ENCODE results near the gene CARS2.

- TF ChIP-seq CTCF (IDR thresholded peaks at IDR 0.05) (no peak), POLR2AphosphoS5 (IDR thresholded peaks at IDR 0.05) (no peak), EP300 (IDR thresholded peaks at IDR 0.05) (no peak)
Measured at GRCh38 chr13:110700641-110701040, 5.3 kb downstream of the CARS2 start.

Data from sigmoid colon (tissue), 4 donors.